ENCODE measurements around the gene CSRP2. TPM values are rescaled to one million over a fixed set of nuclear protein-coding genes. Genes with fewer than 3 reads are reported as not detected.

Gene CSRP2
- total RNA-seq, 1 experiment from 2014 or later = 158 TPM

- H3K79me2 ChIP-seq (ENCODE audit: insufficient read depth, low read length) = no peaks in the 10 kb centered on the region
- Mint-ChIP-seq H3K27ac (no peak overlapping the region), H3K9me3 (no peaks in the 10 kb centered on the region), H3K27me3 (ENCODE audit: low read depth) (no peaks in the 10 kb centered on the region), H3K36me3 (ENCODE audit: insufficient read depth in 1 of 3, low read depth in 3 of 3) (no peaks in the 10 kb centered on the region), H3K4me3 (no peak overlapping the region), H3K4me1 (peaks cover 26 to 28% of the 10 kb centered on the region in 2 experiments)
- no peak overlapping the region for H2BK120ac ChIP-seq (ENCODE audit: low read depth, low read length, poor library complexity, severe bottlenecking)
- no peaks in the 10 kb centered on the region for H4K20me1 ChIP-seq (ENCODE audit: control insufficient read depth, insufficient read depth, insufficient read length)
- no peak overlapping the region for H3K18ac ChIP-seq (ENCODE audit: insufficient read length, low read depth, low read length)
- H4K8ac ChIP-seq (replicated peaks; ENCODE audit: insufficient read length, low read depth, low read length) = no peak overlapping the region
- H3K79me1 ChIP-seq (ENCODE audit: insufficient read depth, low read depth, low read length, poor library complexity, severe bottlenecking) = no peaks in the 10 kb centered on the region
- no peak overlapping the region for H2BK20ac ChIP-seq (ENCODE audit: low read depth, low read length, poor library complexity, severe bottlenecking)
- H3K9ac ChIP-seq (ENCODE audit: extremely low read depth, insufficient read length, low read length) = no peak overlapping the region
- H3K23ac ChIP-seq (ENCODE audit: insufficient read length, low read depth, low read length) = no peak overlapping the region
- H4K91ac ChIP-seq (ENCODE audit: insufficient read length, low read depth, low read length) = no peak overlapping the region
- DNase-seq = no peak
- H2AFZ ChIP-seq (ENCODE audit: low read length) = no peak overlapping the region
- H4K5ac ChIP-seq (ENCODE audit: insufficient read length, low read depth, low read length) = no peak overlapping the region
- WGBS (ENCODE audit: extremely low coverage, insufficient read length, low lambda C conversion rate) = no CpG with 5 or more reads among the region's 2 CpGs
- no peak overlapping the region for H2AK5ac ChIP-seq (ENCODE audit: insufficient read length, low read length)
- H3K23me2 ChIP-seq (ENCODE audit: insufficient read length, low read depth, low read length, poor library complexity, severe bottlenecking) = peaks cover 2% of the 10 kb centered on the region
- H3K27me3 ChIP-seq (ENCODE audit: insufficient read depth, low read length) = no peaks in the 10 kb centered on the region
- H2BK12ac ChIP-seq (ENCODE audit: insufficient read length, low read depth, low read length) = no peak overlapping the region
- H3K14ac ChIP-seq (ENCODE audit: insufficient read depth, low read length) = no peak overlapping the region
- TF ChIP-seq CTCF (conservative IDR thresholded peaks at IDR 0.05) = no peak
- H2BK5ac ChIP-seq (ENCODE audit: insufficient read length, low read length) = no peak overlapping the region
- no peak overlapping the region for H3K4me2 ChIP-seq (ENCODE audit: insufficient read depth, insufficient read length, low read length)
- no peak overlapping the region for H3K27ac ChIP-seq (ENCODE audit: insufficient read length, low read depth, low read length)
- no peak overlapping the region for H3T11ph ChIP-seq (ENCODE audit: low read length)
- H3K56ac ChIP-seq (ENCODE audit: insufficient read length, low read depth, low read length) = no peak overlapping the region
- no peak overlapping the region for H2BK15ac ChIP-seq (ENCODE audit: low read depth, low read length)
- H3K9me3 ChIP-seq (ENCODE audit: control insufficient read depth, low read depth, low read length) = no peaks in the 10 kb centered on the region
- H3K4ac ChIP-seq (ENCODE audit: low read depth, low read length) = no peak overlapping the region
- H3K4me1 ChIP-seq (ENCODE audit: insufficient read depth, low read length) = peaks cover 16% of the 10 kb centered on the region
Measured at GRCh38 chr12:76922866-76923265, 44.0 kb upstream of the CSRP2 start.

Data from H9 (cell line).